ENCODE data around the gene PF4V1.

PF4V1 gene

DNA sequence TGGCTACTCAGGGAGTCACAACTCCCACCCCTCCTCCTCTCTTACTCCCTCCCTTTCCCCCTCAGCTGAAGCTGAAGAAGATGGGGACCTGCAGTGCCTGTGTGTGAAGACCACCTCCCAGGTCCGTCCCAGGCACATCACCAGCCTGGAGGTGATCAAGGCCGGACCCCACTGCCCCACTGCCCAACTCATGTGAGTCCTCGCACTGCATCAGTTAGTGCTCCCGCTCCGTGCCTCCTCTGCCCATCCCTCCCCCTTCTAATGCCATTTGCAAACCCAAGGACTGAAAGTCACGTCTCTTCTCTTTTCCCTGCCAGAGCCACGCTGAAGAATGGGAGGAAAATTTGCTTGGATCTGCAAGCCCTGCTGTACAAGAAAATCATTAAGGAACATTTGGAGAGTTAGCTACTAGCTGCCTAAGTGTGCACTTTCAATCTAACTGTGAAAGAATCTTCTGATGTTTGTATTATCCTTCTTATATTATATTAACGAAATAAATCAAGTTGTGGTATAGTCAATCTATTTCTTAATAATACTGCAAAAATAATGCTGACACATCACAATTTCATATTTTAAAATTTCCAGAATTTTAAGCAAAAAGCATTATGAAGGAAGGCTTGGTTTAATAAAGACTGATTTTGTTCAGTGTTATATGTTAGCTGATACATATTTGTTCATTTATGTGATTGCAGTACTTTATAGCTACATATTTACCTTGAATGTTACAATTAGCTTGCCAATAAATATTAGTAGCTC lies 800 bp downstream of the PF4V1 start:
- H3K4me3 ChIP-seq (replicated peaks; ENCODE audit: low read depth, low read length), result no peak overlapping the region
- no peaks in the 10 kb centered on the region for H3K27me3 ChIP-seq (replicated peaks; ENCODE audit: control insufficient read depth, insufficient read depth, low read length)
- H3K36me3 ChIP-seq (ENCODE audit: control insufficient read depth, insufficient read depth, low read length), result no peaks in the 10 kb centered on the region
- DNase-seq (ENCODE audit: extremely low read depth, insufficient read length), result no peak
- TF ChIP-seq, protein P1, sequence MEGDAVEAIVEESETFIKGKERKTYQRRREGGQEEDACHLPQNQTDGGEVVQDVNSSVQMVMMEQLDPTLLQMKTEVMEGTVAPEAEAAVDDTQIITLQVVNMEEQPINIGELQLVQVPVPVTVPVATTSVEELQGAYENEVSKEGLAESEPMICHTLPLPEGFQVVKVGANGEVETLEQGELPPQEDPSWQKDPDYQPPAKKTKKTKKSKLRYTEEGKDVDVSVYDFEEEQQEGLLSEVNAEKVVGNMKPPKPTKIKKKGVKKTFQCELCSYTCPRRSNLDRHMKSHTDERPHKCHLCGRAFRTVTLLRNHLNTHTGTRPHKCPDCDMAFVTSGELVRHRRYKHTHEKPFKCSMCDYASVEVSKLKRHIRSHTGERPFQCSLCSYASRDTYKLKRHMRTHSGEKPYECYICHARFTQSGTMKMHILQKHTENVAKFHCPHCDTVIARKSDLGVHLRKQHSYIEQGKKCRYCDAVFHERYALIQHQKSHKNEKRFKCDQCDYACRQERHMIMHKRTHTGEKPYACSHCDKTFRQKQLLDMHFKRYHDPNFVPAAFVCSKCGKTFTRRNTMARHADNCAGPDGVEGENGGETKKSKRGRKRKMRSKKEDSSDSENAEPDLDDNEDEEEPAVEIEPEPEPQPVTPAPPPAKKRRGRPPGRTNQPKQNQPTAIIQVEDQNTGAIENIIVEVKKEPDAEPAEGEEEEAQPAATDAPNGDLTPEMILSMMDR (IDR thresholded peaks at IDR 0.05; ENCODE audit: insufficient read depth, low read length, poor library complexity, severe bottlenecking), result no peak

DNA sequence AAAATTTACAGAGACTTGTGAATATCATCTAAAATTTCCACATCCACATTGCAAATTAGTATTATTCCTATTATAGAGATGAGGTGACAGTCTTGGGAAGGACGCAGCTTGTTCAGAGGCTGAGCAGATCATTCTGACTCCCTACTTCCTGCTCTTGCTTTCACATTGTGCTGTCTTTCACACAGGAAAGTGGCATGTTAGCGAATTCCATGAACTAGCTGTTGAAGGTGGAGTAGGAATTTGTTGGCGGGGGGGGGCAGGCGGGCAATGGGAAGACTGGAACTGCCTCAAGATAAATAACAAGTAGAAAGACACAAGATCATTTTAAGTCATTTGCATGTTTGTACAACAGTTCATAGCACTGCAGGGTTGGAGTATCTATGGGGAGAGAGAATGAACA lies 2.3 kb downstream of the PF4V1 start:
- Histone ChIP-seq H3K36me3 (ENCODE audit: control insufficient read depth, insufficient read depth, low read length) (no peaks in the 10 kb centered on the region), H3K27me3 (replicated peaks; ENCODE audit: control insufficient read depth, insufficient read depth, low read length) (no peaks in the 10 kb centered on the region), H3K4me3 (replicated peaks; ENCODE audit: low read depth, low read length) (no peak overlapping the region)
- no peak for DNase-seq (ENCODE audit: extremely low read depth, insufficient read length)
- TF ChIP-seq, protein P1 (IDR thresholded peaks at IDR 0.05; ENCODE audit: insufficient read depth, low read length, poor library complexity, severe bottlenecking), result no peak

DNA sequence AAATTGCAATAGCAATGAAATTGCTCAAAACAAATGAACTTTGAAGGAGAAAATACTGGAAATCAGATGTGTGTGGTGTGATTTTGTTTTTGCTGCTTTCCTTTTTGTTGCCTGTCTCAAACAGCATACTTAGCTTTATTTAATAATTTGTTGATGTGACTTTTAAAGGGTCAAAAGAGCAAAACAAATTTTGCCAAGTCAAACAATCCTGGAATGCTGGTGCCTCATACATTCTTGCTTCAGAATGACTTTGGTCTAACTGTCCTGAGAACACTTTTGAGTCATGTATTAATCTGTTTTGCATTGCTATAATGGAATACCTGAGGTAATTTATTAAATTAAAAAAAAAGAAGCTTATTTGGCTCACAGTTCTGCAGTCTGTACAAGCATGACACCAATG lies 3.4 kb downstream of the PF4V1 start:
- TF ChIP-seq, protein P1 (IDR thresholded peaks at IDR 0.05; ENCODE audit: insufficient read depth, low read length, poor library complexity, severe bottlenecking), result no peak
- no peak for DNase-seq (ENCODE audit: extremely low read depth, insufficient read length)
- Histone ChIP-seq H3K27me3 (replicated peaks; ENCODE audit: control insufficient read depth, insufficient read depth, low read length) (no peaks in the 10 kb centered on the region), H3K4me3 (replicated peaks; ENCODE audit: low read depth, low read length) (no peak overlapping the region), H3K36me3 (ENCODE audit: control insufficient read depth, insufficient read depth, low read length) (no peaks in the 10 kb centered on the region)

DNA sequence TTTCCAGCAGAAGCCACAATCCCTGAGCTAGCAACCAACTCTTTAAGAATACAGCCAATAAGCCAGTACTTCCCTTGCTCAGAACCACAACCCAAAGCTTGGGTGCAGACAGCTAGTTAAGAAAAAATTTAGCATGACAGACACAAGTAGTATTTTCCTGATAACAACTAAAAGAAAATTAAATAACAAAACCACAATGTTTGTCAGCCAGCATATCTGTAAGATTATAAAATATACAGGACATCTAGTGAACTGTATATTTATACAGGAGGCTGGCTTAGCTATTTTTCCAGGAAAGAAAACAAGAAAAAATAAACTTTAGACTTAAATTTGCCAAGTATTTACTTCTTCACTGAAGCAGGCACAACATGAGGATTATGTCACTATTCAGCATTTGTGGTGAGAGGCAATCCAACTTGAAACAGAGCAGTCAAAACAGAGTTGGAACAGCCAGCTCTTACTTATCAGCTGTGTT lies 6.6 kb downstream of the PF4V1 start:
- H3K36me3 ChIP-seq (ENCODE audit: control insufficient read depth, insufficient read depth, low read length), result no peaks in the 10 kb centered on the region
- no peak for DNase-seq (ENCODE audit: extremely low read depth, insufficient read length)
- H3K27me3 ChIP-seq (replicated peaks; ENCODE audit: control insufficient read depth, insufficient read depth, low read length), result no peaks in the 10 kb centered on the region
- TF ChIP-seq, protein P1 (IDR thresholded peaks at IDR 0.05; ENCODE audit: insufficient read depth, low read length, poor library complexity, severe bottlenecking), result no peak
- no peak overlapping the region for H3K4me3 ChIP-seq (replicated peaks; ENCODE audit: low read depth, low read length)

DNA sequence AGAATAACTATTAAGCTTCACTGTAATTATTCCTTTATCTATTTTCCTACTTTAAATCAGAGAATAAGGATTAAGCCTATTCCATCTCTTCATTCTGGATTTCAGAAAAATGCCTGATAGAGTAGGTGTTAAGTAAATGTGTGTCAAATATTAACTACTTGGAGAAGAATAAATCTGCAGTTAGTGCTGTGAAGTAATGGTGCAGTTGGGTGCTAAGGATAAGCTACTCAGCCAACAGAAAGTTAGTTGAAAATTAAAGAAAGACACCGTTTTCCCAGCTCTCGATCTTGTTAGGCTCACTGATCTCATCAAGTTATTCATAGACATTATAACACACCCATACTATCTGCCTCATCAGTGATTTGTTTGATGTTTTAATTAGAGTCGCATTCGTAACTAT lies 7.1 kb downstream of the PF4V1 start:
- TF ChIP-seq, protein P1 (IDR thresholded peaks at IDR 0.05; ENCODE audit: insufficient read depth, low read length, poor library complexity, severe bottlenecking), result no peak
- no peak for DNase-seq (ENCODE audit: extremely low read depth, insufficient read length)
- H3K36me3 ChIP-seq (ENCODE audit: control insufficient read depth, insufficient read depth, low read length), result no peaks in the 10 kb centered on the region
- no peak overlapping the region for H3K4me3 ChIP-seq (replicated peaks; ENCODE audit: low read depth, low read length)
- H3K27me3 ChIP-seq (replicated peaks; ENCODE audit: control insufficient read depth, insufficient read depth, low read length), result no peaks in the 10 kb centered on the region
